NCI-H2107 treated with DMSO at 0.1 percent for 48 hours (cell line): ENCODE measurements around the gene TMEM167A.

Experiments
- DNase-seq: peaks from one replicate; lab custom pipeline; 2025; ENCODE audit not compliant: unreplicated experiment; lab: John Stamatoyannopoulos, UW

Gene TMEM167A, protein sequence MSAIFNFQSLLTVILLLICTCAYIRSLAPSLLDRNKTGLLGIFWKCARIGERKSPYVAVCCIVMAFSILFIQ

DNA sequence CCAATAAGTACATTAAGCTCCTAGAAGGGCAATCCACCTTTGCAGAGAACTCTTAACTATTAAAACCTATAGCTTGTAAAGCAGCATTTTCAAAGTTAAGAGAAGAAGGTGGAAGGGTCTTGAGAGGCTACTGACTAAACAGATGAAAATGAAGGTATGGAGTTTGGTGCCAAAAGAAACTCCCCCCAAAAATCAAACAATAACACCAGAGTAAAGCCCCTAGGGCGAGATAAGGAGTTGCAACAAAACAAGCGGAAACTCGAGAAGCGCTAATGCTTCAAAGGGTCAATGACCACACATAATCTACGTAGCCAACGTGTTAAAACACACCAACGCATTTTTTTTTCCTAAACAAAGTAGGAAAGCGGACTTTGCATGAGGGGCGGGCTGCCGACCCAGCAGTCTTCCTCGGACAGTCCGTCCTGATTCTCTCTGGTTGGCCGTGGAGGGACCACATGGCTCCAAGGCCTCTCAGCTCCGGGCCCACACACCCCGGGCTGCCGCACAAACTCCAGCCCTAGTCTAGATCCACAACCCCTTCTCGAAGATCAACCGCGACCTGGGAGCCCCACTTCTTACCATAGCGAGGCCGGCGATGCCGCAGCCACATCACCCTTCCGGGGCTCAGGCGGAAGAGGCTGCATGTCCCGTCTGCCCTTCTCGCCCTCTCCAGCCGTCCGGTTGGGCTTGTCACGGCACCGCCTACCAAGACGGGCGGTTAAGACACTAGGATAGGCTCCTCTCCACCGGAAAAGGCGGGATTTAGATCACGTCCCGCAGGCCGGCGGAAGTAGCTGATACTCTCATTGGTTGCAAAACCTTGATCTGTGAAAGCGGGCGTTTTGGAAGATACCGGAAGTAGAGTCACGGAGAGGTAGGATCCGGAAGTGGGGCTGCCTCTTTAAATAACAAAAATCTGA is at the start of gene TMEM167A, which contains the start of gene XRCC4:
TMEM167A (minus strand) TSS at position 653 of the 920 bp plus-strand sequence; CDS start at position 582, 71 bp downstream.
XRCC4 (plus strand) TSS at position 806 of the 920 bp plus-strand sequence. CDS start 27,373 bp downstream, outside the sequence.
- peak; percentile 85 for DNase-seq

DNA sequence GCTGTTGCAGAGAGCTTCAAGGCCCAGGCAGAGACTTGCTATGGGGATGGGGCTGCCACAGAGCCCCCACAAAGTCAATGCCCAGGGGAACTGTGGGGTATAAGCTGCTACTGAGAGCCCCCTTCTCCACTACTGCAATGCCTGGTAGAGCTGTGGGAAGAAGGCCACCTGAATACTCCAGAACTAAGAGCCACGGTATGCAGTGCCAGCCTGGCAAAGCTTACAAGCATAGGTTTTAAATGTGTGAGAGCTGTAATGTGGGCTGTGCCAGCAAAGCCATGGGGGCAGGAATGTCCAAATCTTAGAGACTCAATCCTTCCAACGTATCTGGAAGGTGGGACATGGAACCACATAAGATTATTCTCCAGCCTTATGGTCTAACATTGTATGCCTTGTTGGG is 49.3 kb upstream of the TMEM167A start:
- DNase-seq: no peak

DNA sequence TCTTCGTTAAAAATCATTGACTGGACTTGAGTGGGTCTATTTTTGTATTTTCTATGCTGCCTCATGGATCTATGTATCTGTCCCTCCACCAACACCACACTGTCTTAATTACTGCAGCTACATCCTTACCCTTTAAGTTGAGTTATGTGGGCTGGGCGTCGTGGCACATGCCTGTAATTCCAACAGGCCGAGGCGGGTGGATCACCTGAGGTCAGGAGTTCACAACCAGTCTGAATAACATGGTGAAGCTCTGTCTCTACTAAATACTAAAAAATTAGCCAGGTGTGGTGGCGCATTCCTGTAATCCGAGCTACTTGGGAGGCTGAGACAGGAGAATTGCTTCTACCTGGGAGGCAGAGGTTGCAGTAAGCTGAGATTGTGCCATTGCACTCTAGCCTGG is 48.4 kb upstream of the TMEM167A start:
- DNase-seq: no peak

DNA sequence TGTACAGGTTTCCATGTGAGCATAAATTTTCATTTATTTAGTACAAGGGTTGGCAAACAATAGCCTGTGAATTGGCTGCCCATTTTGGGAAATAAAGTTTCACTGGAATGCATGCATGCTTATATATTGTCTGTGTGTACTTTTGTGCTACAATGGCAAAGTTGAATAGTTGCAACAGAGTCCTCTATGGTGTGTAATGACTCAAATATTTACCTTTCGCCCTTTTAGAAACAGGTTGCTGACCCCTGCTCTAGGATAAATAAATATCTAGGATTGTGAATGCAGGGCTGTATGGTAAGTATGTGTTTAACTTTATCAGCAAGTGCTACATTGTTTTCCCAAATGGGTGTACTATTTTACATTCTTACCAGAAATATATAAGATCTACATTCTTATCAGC is 47.4 kb upstream of the TMEM167A start:
- no peak for DNase-seq

DNA sequence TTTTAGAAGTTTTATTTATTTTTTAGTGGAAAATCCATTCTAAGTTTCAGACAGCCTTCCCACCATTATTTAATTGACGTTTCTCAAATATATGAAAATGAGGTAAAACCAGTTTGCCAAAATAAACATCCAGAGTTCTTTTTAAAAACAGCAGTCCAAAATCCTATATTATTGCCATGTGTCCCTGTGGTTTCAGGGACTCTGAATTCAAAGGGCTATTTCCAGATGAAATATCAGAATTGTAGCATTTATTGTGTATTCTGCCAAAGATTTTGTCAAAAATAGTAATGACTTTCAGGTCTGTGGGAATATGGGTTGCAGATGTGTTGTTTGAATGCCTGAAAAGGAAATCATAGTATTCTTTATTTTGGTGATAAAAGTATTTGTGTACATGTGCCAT is 41.8 kb upstream of the TMEM167A start:
- DNase-seq: no peak

DNA sequence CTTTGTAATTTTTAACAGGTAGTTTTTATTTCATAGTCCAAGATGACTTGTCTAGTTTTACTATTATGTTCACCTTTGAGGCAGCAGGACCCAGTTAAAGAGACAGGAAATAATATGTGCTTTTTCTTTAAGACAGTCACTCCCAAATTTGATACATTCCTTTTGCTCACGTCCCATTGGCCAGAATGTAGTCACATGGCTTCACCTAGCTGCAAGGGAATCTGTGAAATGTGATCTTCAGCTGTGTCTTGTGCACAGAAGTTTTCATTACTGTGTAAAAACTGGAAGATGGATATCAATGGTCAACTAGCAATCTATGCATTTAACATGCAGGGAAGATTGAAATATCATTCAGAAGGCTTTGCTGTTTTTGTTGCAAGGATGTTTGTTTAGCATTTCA is 41.3 kb upstream of the TMEM167A start:
- no peak for DNase-seq

DNA sequence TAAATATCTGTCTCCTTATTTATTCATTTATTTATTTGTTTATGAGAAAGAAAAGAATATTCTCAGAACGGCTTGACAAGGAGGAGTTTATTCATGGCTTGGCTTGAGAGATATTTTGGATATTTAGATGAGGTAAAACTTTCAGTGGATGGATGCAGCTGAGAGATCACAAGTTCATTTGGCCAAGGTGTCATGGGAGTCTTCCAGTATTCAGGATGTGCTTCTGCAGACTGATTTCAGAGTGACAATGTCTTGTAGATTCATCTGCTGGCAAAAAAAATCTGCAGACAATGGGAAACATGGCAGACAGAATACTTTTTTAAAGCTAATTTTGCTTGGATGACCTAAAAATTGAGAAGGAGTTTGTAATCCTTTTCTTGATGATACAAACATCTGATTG is 38.6 kb upstream of the TMEM167A start:
- DNase-seq: no peak

DNA sequence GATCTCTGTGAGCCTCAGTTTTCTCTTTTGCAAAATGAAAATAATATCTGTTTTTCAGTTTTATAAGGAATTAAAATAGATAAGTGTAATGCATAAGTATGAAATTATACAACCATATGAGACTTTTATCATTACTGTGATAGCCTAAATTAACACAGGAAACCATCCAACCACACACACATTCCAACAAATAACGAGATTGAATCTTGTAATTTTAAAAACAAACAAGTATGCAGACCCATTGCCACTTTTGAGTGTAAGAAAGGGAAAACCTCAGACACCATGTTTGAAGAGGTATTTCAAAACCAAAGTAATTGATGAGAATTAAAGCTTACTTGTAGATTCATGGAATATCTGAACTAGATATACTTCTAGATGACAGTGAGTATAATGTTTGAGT is 32.2 kb upstream of the TMEM167A start:
- no peak for DNase-seq

DNA sequence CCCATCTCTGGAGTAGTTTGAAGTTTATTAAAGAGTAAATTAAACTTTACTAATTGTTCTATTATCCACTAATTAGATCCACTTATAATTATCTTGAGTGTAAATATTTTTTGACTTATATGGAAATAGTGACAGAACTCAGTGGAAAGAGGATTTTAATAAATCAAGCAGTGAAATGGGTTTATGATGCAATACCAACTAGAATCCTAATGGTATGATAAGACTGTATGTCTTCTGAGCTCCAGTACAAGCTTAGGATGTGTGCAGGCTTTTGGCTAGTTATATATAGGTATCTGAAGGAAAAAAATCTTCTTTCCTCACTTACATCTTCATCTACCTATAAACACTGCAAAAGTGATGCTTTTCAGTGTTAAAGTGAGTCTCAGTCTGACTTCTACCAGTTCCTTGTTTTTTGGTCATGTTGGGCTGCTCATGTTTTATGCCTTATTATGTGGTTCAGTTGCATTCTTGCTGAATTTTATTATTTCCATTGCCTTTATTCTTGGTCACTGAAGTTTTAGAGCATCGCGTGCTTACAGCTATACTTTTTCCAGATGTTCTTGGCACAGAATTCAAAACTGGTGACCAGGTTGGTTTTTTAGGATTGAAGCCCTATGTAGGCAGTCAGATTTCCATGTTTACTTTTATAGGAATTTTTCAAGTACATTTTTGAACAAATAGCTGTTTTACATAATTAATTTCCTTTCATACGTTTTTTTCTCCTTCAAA is 30.7 kb upstream of the TMEM167A start:
- DNase-seq: no peak

DNA sequence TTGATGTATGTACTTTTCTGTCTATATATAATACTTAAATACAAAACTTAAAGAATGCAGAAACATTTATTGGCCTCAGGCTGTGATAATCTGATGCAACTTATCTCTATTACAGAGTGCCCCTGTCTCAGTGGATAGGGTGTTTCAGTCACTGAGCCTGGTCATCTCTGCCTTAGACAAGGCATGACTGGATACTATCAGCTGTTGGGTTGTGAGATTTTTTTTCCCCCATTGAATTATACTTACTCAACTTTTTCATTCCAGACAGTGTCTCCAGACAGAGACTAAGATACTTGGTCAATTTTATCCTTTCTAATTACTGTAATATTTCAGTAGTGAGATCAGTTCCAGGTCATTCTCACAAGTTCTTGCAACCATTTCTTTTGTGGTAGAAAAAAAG is 26.8 kb upstream of the TMEM167A start:
- no peak for DNase-seq

DNA sequence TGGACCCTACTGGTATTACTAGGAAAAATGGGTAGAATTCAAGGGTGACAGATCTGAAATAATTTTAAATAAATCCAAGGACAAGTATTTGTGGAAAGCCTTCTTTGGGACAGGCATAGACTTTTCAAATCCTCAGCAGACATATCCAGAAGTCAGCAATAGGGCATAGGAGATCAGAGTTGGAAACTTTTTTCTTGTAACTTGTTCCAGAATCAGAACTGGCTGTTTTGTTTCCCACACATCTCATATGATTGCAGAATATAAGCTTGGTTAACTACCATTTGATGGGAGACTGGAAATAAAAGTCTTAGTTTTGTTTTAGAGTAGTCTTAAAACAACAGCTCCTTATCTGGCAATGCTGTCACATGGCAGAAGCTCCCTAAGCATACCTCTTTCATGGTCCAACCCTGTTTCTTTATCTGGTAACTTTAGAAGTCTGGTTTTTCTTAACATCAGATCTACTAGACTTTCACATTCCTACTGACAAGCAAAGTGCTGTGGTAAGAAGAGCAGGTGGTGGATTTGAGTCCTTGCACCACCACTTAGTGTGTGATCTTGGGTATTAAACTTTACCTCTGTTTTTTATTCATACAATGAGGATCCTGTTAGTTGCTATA is 25.3 kb upstream of the TMEM167A start:
- no peak for DNase-seq

DNA sequence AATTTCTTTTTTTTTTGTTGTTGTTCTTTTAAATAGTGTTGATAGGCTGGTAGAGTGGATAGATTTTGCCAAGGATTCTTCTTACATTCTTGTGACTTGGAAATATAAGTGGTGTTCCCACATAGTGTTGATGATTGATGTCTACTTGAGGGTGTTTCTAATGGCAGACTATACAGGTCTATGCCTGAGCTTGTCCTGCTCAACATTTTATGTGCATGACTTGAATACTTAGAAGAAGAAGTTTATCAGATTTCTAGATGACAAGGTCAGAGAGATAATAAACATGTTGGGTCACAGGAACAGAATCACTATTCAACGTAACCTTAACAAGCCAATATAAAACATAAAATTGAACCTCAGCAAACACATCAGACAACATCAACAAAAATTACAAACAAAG is 24.3 kb upstream of the TMEM167A start:
- DNase-seq: no peak

DNA sequence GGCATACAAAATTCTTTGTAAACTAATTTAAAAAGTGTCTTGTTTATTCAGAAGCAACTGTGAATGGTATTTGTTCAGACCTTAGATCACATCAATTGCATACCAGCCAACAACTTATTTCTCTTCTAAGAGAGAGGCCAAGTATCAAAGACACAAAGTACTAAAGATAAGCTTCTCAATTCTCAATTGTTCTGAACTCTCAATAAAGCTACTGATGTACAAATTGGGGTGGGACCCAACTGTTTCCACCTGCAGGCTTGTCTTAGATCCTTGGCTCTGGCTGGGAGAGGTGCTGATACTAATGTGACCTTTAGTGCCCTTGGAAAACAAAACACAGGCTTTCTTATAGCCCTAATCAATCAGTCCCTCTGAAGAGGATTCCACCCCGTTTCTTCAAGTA is 22.3 kb upstream of the TMEM167A start:
- no peak for DNase-seq

DNA sequence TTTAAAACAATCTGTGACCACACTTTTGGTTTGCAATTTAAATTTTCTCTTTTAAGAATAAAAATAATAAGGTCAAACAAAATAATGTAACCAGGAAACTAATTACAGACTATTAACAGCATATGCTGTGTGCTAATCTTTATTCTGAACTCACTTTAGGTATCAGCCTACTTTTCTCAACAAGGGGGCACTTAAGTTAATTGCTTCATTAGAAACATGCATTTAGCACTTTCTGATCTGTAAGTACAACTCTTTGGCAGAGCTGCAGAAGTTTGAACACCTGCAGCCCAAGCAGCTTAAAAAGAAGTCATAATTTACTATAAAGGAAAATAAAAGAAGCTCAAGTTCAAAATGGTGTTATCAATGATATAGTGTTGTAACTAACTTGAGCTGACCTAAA is 21.8 kb upstream of the TMEM167A start:
- DNase-seq: no peak

DNA sequence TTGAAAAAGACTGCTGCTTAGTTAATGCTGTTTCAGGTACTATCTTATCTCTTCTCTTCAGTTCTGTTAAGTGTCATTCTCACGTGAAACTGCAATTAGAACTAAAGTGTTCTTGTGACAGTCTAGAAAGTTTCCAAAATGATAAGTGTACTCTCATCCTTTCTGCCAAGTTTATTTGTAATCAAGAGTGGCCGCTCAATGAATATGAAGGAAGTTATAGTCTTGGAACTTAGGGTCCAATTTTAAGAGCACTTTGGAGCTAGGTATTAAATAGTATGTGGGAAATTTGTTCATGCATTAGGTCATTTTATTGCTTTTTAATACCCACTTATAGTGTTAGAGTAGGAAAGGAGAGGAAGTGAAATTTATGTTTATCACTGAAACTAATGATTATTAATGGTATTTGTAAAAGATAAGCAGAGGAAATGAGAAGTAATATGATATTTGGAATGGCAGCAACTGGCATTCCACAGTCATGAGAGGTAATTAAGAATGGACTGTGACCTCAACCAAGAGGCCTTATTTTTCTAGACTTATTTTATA is 20.6 kb upstream of the TMEM167A start:
- no peak for DNase-seq

DNA sequence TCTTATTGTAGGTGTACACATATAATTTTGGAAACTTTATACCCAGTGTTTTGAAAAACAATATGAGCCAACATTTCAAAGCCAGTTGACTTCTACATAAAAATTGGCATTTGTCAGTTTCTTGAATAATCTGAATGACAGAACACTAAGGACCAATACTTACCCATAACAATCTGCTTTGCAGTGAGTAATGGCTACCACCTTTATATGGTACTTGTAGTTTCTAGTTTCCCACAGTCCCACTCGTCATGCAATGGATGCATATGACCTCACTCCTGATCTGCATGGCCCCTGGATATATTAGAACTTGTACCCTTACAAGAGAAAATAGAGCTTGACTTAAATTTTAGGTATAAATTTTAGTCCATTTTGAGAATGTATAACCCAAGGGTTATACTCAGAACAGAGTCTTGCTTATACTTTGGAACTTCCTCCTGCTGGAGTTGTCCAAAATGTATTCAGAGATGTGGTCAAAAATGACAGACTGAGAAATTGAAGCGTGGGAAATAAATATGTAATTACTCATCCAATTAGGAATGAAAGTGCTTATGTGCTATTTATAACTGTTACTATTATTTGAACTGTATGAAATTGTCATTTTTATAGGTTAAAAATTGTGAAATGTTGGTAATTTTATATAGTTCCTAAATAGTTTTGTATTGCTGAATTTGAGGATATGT is 19.6 kb upstream of the TMEM167A start:
- DNase-seq: no peak

DNA sequence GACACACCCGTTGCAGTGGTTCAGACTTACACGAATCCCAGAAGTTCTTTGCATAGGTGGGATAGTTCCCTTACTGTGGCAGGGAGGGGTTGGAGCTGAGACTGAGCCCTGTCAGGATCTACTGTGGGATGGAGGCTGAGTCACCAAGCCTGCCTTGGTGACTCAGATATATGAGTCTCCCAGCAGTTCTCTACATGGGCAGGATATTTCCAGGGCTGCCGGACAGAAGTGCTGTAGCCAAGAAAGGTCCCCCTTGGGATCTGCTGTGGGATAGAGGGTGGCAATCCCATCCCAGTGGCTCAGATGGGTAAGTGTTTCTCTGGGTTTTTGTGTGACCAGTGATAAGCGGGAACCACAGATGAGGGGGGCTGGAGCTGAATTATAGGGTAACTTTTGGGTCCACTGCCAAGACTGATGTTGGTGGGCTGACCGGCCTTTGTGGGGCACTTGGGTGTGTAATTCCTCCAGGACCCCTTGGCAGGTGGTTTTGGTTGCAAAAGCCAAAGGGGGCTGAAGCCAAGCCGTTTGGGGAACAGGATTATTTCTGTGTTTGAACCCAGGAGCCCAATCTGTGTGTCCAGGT is 18.9 kb upstream of the TMEM167A start:
- DNase-seq: no peak

DNA sequence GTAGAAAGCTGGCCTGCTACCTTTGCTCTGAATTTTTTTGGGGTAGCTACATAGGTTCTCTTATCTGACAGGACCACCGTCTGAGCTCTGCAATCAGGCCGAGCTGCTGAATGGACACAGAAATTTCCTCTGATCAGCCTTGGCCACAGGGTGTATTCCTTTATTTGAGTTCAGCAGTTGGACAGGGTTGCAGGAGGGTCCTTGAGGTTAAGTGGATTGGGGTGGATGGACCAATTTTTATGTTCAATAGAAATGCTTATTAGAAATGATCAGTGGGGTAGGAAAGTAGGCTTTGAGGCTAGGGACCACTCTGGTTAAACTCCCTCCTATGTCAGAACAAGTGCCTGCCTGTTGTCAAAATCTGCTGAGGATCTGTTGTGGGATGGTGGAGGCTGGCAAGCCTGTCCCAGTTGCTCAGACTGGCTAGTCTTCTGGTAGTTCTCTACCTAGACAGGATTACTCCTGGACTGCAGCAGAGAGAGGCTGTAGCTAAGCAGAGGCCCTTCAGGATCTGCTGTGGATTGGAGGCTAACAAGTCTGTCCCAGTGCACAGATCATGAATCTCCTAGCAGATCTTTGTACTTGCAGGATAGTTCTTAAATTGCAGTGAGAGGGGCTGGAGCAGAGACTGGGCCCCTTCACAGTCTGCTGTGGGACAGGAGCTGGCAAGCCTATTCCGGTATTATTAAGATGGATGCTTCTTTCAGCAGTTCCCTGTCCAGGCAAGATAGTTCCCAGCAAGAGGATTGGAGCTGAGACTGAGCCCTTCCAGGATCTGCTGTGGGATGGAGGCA is 18.2 kb upstream of the TMEM167A start:
- no peak for DNase-seq

DNA sequence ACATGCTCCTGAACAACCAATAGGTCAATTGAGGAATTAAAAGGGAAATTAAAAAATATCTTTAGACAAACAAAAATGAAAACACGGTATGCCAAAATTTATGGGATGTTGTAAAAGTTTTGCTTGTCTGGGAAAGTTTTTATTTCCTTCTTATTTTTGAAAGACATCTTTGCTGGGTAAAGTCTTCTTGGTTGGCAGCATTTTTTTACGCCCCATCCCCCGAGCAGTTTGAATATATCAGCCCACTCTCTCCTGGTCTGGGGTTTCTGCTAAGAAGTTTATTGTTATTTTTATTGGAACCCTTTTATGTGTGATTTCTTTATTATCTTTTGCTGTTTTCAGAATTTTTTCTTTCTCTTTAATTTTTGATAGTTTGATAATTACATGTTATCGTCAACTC is 16.5 kb upstream of the TMEM167A start:
- no peak for DNase-seq

DNA sequence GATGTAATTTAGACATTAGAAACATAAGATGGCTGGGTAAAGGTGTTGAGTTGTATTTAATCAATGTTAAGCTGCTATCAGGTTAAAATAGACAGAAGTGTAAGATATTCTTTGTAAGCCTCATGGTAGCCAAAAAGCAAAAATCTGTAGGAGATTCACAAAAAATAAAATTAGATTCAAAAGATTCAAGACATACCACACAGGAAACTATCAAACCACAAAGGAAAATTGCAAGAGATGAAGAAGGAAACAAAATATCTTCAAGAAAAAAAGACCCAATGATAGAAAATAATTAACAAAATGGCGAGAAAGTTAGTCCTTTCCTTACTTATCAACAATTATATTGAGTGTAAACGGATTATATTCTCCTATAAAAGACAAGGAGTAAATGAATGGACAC is 15.4 kb upstream of the TMEM167A start:
- no peak for DNase-seq
